Activated naive CD8-positive, alpha-beta T cell treated with anti-CD3 and anti-CD28 coated beads, Interleukin-2, amount 50 U/mL, for 16 hours (primary cell): ENCODE data around the gene EXOSC2.

Experiments
- DNase-seq: peaks from one replicate; pipeline ENCODE4 v3.0.0-alpha.2; 2020; ENCODE audit warnings: low read depth, low spot score

The EXOSC2 gene

DNA sequence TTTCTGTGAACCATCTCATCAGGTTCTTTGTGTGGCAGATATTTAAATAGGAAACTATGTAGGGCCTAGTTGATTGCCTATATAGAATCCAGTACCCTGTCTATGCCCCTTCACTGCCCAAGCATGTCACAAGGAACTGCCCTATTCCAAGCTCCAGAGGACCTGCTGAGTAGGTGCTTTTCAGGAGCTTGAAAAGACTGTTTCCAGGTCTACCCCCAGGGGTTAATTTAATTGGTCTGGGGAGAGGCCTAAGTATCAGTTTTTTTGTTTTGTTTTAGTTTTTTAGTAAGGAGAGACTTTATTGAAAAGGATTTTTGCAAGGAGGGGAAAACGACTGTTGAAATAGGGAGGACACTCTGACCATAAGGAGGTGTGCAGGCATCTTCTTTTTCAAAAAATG is 43.3 kb downstream of the EXOSC2 start:
- DNase-seq = no peak

- DNase-seq = no peak
These were observed 44.7 kb downstream of the EXOSC2 start for GRCh38 chr9:130738281-130738680.

- no peak for DNase-seq
These were observed 45.5 kb downstream of the EXOSC2 start for GRCh38 chr9:130739081-130739480.

GRCh38 chr9:130740218-130741023 is 46.8 kb downstream of the EXOSC2 start:
- no peak for DNase-seq

DNA sequence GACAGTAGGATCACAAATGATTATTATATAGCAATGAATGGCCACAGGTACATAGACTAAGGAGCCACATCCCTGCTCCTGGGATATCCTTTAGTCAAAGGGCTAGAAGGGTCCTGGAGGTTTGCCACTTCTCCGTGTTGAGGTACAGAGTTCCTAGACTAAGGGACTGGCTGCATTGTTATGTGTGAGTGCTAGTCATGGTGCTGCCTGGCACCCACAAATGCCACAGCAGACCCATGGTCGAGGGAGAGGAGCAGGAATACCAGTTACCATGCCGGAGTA is 47.4 kb downstream of the EXOSC2 start:
- DNase-seq = no peak

DNA sequence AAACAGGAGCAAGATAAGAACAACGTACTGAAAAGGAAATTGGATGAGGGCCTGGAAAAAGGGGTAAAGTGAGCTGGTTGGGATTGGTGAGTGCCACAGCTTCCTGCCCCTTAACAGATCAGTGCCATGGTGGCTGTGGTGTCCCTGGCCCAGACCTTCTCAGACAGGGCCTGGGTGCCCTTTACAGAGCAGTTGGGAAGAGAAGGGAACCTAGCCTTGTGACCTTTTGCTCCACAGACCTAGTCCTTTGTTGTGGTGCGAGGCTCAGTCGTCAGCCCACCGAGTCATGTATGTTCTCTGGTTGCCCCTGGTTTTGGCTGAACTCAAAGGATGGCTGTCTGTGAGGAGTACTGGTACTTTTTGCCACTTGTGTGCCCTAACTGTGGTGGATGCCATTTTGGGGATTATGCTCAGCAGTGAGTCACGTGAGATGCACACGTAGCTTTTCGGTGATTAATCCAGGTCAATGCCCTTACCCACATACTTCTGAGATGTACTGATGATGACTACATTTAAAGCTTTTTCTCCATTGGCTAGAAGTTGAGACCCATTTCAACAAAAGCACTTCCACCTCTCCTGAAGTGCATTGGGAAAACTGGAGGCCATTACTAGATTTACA is 48.4 kb downstream of the EXOSC2 start:
- no peak for DNase-seq

- no peak for DNase-seq
These were observed 50.1 kb downstream of the EXOSC2 start for GRCh38 chr9:130743656-130744055.

DNA sequence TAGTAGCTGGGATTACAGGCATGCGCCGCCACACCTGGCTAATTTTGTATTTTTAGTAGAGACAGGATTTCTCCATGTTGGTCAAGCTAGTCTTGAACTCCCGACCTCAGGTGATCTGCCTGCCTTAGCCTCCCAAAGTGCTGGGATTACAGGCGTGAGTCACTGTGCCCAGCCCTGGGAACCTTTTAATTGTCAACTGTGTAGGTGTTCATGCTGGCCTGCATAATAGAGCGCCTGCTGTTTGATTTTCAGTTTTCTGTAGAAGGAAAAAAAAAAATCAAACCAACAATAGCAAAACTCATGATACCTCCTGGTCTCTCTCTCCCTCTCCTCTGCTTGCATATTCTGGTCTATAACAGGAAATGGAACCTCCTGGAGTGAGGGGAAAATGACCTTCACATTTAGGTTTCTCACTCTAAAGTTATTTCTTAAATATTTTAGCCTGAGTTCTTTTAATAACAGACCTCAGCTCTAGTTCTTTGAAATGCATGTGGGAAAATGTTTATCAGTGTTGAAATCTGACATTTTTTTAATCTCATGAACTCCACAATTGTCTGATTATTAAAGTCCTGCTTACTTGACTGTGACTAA is 51.7 kb downstream of the EXOSC2 start:
- DNase-seq = no peak

- no peak for DNase-seq
These were observed 52.2 kb downstream of the EXOSC2 start for GRCh38 chr9:130745829-130746228.

DNA sequence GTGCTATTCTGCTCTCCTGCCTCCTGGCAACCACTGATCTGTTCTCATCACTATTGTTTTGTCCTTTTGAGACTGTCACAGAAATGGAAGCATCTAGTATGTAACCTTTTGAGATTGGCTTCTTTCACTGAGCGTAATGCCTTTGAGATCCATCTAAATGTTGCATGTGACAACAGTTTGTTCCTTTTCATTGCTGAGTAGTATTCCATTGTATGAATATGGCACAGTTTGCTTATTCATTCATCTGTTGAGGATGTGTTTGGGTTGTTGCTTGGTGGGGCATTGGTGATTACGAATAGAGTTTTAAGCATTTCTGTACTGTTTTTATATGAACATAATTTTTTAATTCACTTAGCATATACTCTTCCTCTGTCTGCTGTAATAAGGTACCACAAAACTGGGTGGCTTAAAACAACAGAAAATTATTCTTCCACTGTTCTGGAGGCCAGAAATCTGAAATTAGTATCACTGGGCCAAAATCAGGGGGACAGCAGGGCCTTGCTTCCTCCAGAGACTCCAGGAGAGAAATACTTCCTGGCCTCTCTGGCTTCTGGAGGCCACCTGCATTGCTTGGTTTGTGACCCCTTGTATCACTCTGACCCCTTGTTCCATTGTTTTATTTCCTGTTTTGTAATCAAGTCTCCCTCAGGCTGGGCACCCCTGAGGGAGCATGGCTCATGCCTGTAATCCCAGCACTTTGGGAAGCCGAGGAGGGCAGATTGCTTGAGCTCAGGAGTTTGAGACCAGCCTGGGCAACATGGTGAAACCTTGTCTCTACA is 53.0 kb downstream of the EXOSC2 start:
- DNase-seq = no peak

DNA sequence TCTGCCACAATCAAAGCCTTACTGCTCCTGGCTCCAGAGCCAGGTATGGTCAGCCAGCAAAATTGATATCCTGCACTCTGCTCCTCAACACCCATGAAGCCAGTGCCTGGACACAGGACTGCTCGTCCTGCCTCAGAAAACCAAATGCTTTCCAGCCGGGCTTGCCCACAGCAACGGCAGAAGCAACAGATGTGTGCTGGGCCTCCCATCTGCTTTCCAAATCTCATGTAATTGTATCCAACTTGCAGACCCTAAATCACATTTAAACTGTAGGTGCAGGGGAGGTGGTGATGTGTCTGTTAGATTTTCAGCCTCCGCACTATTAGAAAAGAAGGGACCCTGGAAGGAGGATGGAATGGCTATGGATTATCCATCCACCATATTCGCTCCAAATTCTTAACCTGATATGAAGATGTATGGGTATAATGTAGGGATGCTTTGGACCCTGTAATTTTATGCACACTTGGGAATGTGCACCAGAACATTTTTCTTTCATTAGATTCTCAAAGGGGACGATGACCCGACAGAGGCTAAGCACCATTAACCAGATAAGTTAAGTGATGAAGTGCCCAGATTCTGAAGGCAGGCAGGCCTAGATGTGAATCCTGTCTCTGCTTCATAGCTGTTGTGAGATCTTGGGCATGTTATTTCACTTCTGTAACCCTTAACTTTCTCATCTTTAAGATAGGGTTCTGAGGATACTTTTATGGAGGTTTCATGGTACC is 58.2 kb downstream of the EXOSC2 start:
- no peak for DNase-seq
